Measurements from ENCODE around the gene HK1.

GRCh38 chr10:69332278-69333010 is 54.1 kb downstream of the HK1 start:
- TF ChIP-seq CTCF (IDR thresholded peaks at IDR 0.05) (no peak), POLR2A (IDR thresholded peaks at IDR 0.05) (no peak)
